Stimulated activated CD4-positive, alpha-beta T cell treated with anti-CD3 and anti-CD28 coated beads, Interleukin-15, amount 100 ng/mL, for 48 hours (primary cell): Measurements from ENCODE around the gene CEBPA.

Experiments used
- DNase-seq, 2 donors: peaks; one replicate each; pipeline ENCODE4 v3.0.0-alpha.2; 2020; ENCODE audit warnings: low read depth in 2 of 2

CEBPA gene

DNA sequence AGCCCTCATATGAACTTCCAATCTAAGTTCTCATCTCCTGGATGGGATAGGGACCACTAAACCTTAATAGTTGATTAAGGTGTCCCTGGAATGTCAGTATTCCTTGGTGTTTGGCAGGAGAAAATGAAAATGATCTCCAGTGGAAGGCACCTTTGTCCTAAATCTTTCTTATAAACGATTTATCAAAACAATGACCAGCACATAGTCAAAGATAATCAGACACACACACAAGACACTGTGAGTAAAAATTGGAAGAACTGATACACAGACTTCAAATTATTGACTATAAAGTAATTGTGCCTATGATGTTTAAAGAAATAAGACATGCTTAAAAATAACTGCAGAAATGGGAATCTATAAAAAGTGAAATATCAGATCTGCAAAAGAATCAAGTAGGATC, 13.7 kb downstream of the CEBPA start:
- DNase-seq, result no peak

DNA sequence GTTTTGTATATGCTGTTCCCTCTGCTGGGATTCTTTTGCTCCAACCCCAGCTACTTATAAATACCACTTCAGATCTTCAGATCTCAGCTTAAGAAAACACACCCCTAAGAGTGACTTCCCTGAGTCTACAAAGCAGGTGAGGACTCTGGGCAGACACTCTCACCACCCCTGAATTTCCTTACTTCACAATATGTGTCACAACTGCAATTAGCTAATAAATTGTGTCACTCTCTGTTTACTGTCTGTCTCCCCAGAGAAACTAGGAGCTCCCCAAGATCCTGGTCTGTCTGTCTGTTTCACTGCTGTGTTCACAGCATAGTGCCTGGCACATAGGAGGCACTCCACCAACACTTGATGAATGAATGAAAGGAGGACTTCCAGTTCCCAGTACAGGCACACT, 14.4 kb downstream of the CEBPA start:
- DNase-seq, result no peak

DNA sequence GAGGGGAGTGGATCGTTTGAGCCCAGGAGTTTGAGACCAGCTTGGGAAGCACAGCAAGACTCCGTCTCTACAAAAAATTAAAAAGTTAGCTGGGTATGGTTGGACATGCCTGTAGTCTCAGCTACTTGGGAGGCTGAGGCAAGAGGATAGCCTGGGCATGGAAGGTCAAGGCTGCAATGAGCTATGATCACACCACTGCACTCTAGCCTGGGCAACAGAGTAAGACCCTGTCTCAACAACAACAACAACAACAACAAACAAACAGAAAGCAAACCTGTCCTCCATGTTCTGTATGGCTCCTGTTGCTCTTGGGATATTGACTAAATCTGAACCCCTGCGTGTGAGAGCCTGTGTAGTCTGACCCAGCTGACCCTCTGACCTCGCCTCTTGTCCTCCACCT, 14.9 kb downstream of the CEBPA start:
- no peak for DNase-seq

DNA sequence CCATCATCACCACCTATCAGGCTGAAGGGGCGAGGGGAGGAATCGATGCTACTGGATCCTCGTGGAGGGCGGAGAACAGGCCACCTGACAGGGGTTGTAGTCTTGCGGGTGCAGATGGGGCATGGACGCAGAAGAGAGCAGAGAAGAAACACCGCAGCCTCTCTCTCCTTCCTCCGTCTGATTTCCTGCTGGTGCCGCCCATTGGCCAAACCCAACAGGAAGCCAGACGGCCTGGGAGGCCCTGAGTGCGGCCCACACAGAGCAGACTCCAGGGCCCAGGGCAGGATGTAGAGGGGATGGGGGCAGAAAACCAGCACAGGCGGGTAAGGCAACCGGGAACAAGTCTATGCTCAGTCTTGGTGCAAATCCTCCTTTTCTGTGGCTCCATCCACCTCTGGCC, 15.4 kb downstream of the CEBPA start:
- DNase-seq, result no peak

DNA sequence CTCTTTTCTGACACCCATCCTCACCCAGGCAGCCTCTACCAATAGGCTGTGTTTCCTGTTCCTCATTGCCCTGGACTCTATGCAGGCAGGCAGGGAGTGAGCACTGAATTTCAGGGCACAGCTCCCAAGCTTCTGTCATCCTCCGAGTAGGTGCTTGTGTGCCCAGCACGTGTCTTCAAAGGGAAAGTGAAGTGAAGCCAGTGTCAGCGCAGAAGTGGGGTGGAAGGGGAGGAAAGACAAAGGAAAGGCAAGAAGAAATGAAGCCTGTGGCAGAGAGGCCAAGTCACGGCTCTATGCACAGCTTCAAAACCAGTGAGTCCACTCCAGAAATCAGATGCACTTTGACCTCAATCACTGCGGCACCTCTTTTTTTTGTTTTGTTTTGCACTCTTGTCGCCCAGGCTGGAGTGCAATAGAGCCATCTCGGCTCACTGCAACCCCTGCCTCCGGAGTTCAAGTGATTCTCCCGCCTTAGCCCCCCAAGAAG, 16.9 kb downstream of the CEBPA start:
- no peak for DNase-seq

DNA sequence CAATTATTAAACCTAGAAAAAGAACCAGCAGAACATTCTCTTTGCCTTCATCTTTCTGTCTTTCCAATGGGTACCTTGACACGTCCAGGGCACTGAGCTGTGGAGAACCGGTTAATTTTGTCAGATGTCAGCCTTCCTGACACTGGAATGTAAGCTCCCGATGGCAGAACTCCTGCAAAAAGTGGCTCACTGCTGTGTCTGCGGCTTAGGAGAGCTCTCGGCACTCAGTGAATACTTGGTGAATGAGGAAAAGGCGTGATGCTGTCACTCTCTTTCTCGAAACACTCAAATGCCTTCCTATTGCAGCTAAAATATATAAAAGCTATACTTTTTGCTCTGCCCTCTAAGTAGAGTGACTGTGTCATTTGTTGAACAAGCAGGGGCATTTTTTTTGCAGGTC, 17.6 kb downstream of the CEBPA start:
- no peak for DNase-seq

DNA sequence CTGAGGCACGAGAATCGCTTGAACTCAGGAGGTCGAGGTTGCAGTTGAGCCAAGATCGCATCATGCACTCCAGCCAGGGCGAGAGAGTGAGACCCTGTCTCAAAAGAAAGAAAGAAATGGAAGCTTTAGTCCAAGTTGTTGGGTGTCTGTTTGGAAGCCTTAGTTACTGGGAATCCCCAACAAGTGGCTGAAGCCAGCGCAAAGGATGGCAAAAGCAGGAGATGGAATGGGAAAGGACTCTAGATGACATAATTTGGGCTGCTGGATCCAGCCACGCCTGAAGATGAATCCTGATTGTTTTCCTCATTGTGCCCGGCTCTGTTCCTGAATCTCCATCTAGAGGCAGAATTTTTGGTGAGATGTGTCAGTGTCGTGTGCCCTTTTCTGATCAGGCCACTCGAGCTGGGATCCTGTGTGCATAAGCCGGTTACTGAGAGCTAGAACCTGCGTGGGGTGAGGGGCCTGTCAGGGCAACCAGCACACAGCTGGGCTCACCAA, 18.1 kb downstream of the CEBPA start:
- no peak for DNase-seq

DNA sequence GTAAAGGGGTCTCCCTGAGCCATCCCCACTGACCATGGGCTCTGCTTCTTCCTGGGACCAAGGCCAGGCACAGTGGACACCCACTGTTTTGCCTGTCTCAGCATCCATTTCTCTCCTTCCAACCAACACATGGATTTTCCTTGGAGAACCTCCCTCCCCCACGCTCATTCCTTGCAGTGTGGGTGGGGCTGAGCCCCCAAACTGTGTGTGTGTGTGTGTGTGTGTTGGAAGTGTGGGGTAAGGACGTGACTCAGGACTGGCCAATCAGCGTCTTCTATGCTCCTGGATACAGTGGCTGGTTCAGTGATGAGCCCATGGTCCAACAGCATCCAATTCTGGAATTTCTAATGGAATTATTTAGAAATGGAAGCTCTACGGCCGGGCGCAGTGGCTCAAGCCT, 18.7 kb downstream of the CEBPA start:
- no peak for DNase-seq

DNA sequence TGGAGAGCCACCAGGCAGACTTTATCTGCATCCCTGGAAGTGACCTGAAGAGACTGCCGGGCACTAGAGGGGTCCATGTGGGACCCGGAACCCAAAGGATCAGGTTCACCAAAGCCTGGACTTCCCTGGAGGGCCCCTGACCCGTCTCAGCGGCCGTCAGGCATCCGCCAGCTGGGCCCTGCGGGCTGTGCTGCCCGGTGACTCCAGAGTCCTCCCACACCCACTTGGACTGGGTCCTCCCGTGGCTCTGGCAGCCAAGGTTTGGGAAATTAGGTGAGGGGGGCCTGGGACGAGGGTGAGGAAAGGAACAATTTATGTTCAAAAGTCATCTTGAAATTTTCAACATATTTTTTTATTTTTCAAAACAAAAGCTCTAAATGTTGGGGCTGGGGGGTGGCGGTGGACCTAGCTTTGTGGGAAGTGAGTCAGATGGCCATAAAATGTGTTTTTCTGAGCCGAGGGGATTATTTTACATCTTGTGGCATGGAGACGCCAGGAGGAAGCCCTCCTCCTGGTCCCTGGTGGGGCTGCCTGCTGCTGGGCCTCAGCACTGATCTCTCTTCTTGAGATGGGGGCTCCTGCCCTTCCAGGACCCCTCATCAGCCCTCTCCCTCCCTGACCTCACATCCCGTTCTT, 20.2 kb downstream of the CEBPA start:
- DNase-seq, result no peak

DNA sequence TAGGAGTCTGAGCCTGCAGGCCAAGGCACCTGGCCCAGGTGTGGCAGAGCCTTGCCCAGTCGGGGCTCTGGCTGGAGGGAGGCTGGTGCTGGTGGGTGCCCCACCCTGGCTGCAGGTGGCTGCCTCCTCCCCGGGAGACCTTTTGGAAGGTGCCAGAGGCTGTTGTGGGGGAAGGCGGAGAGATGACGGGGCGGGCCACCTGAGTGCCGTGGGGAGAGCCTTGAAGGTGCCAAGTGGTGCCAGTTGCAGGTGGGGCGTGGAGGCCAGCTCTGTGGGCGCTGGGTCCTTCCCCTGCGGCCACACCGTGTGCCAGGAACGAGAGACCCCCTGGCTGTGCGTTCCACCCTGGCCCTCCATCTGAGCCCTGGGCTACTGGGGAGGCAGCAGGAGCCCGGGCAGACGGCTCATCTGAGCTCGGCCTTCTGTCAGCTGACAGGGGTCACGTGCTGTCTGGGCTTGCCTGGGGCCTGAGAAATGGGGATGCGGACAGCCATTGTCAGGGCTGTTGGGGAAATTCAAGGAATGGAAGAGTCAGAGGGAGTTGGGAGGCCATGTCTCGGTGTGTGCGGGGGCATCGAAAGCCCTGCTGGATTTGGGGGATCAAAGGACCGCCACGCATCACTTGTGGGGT, 20.9 kb downstream of the CEBPA start:
- DNase-seq, result no peak

DNA sequence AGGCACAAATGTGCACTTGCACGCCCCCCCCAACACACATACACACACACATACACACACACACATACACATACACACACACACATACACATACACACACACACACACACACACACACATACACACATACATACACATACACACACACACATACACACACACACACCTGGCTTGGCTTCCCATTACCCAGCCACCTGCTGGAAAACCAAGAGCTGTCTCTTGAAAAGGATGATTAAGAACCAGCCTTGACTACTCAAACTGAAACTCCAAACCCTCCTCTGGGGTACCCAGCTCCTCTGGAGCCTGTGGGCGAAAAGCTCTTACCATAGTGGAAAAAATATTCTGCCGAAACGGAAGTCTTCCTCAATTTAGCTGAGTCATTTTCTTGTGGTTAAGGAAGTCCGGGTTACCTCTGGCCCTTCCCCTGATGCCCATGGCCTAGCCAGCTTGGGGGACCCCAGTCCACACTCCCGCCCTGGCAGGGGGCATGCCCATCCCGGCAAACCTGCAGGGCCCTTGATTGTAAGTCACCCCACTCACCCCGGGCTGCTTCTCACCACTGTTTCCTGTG, 21.9 kb downstream of the CEBPA start:
- peak; percentile 39 to 49 for DNase-seq

DNA sequence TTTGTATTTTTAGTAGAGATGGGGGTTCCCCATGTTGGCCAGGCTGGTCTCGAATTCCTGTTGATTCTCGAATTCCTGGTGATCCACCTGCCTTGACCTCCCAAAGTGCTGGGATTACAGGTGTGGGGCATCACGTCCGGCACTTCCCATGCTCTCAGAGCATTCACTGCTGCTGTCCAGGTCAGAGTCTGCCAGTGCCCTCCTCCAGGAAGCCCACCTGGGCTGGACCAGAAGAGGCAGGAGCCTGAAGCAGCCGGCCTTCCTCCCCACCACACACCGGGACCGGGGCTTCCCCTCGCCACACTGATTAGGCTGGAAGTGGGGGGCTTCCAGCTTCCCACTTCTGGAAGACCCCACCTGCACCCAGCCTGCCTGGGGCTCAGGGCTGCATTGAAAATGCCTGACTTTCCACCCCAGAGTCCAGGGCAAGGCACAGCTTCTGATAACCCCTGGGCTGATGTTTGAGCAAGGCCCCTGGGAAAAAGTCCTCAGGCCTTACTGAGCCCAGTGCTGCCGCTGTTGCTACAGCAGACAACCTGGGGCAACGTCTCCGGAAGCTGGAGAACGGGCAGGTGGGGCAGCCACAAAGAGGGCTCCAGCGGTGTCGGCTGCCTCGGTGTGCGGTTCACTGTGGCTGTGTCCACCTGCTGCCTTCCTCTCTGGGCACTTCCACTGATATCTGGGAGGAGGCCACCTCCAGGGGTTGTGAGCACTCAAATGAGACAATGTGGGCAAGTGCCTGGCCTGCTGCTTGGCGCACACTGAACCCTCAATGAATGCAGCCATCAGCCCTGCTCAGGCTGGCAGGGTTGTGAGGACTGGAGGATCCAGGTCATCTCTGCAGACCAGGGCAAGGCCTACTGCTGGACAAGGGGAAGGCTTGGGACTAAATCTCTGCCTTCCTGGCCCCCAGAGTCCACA, 22.6 kb downstream of the CEBPA start:
- DNase-seq, result no peak

DNA sequence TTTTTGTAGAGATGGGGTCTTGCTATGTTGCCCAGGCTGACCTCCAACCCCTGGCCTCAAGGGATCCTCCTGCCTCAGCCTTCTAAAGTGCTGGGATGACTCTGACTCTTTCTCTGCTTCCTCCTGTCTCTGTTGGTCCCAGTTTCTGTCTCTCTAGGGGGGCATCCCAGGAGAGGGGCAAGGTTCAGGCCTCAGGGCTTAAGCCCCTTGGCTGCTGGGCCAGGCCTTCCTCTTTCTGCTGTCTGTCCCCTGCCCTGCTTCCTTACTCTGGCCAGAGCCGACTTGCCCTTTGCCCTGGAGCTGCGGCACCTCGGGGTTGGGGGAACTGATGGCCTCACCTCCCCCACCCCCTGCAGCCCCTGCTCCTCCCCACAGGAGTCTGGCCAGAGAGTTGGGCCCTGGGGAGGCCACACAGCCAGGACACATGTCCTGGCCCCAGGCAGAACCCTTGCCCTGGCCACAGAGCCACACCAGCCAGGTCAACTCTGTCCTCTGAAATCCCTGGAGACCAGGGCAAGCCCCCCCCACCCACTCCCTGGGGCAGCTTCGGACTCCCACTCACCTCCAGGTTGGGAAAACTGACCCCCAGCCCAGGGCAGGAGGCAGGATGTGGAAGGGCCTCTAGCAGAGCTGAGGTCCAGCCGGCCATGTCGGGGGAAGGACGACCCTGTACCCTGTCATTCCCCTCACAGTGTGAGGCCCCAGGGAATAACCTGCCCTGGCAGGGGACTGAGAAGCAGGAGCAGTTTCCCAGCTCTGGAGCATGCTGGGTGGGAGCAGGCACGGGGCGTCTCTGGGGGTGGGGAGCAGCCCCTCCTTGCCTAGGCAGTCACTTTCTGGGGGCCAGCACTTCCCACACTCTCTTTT, 23.7 kb downstream of the CEBPA start:
- no peak for DNase-seq

DNA sequence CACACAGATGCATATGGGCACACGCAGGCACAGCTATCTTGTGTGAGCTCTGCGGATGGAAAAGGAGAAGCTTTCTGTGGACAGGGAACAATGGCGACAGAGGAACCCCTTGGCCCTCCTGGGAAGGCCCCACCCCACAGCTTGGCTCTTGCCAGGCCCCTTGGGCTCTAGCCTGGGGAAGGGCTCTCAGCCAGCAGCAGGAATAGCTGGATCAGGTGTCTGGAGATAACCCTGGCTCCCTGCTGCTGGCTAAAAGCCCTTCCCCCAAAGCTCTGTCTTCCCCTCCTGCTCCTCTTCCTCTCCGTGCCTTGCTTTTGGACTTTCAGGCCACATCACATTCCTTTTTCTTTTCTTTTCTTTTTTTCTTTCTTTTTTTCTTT, 24.3 kb downstream of the CEBPA start:
- DNase-seq, result no peak

DNA sequence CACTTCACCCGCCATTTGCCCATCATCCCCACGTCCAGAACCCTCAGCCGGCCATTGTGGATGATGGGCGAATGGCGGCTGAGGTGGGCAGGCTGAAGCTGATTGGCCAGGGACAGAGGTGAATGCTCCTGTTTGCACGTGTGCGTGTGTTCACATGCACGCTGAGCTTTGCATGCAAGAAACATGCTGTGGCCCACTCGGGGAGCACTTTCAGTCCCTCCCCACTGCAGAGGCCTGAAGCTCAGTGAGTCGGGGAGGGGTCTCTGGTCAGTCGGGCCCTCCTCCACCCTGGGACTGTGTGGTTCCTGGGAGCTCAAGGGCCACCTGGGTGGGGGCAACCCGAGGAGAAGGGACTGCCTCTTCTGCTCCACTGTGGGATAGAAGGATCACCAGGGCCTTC, 24.9 kb downstream of the CEBPA start:
- no peak for DNase-seq

DNA sequence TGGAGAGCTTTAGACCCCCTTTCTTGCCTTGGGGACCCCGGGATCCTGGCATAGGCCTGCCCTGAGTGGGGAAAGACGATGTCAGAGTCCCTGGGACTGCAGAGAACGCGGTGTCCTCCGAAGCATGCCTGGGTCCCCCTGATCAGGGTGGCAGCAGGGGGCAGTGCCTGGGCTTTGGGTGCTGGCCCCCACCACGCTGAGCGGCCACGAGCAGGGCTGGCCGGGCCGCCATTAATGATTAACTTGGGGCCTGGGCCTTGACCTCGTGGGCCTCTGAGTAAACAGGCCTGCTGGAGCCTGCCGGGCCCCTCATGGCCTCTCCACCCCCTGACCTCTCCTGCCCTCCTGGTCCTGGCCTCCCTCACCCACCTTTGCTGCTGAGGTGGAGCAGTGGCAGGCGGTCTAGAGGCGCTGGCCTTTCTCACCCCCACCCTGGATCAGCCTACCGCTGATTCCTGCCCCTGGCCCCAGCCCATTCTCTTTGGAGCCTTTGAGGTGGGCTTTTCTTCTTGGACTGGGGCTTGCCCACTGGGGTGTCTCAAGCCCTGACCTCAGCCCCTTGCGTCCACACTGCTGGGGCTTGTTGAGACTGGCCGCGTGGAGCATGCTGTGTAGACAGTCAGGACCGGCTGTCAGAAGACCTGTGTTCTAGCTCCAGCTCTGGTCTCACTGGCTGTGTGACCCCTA, 26.3 kb downstream of the CEBPA start:
- DNase-seq, result no peak

DNA sequence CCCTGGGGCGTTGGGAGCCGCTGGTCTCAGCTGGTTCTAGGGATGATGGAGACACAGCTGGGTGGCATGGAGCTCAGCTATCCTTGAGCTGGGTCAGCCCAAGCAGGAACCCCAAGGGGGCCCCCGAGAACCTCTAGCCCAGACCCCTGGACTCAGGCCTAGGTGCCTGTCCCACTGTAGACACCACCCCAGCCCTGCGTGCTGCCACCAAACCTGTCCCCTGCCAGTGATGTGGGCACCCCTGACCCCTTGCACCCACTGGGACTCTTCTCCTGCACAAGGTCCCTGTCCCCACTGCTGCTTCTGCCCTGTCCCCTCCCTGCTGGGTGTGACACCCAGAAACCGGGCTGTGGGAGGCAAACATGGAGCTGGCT, 26.8 kb downstream of the CEBPA start:
- no peak for DNase-seq

DNA sequence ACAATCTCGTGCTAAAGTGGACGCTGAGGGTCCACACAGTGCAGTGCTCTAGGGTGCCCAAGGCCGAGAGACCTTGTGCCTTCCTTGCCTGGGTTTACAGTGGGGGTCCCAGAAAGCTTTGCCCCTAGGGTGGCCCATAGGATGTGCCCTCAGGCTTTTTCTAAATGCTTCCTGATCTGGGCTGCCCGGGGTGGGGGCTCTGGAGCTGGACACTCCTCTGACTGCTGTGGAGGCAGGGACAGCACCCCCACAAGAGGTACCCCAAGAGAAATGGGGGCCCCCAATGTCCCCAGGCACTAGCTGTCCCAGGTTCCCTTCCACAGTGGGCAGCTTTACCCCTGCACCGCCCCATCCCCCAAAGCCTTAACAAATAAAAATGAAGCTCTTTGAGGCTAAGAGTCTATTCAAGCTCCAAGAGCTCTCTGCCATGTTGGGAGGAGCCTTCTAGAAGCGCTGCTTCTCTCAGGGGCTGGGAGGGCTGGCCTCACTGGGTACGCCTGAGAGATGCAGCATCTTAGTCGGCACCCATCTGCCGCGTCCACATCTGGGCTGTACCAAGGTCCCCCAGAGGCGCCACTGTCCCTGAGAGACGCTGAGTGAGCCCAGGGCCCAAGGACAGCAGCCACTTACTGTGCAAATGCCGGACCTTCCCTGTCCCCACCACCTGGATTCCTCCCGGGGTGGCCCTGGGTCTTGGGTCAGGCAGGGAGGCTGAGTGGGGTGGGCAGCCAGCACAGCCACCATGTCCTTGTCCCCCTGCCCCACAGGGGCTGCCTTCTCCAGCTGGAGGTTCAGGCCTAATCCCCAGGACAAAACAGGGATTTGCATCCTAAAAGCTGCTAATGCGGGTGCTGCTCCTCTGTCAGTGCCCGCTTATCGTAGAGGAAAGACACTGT, 27.4 kb downstream of the CEBPA start:
- no peak for DNase-seq

DNA sequence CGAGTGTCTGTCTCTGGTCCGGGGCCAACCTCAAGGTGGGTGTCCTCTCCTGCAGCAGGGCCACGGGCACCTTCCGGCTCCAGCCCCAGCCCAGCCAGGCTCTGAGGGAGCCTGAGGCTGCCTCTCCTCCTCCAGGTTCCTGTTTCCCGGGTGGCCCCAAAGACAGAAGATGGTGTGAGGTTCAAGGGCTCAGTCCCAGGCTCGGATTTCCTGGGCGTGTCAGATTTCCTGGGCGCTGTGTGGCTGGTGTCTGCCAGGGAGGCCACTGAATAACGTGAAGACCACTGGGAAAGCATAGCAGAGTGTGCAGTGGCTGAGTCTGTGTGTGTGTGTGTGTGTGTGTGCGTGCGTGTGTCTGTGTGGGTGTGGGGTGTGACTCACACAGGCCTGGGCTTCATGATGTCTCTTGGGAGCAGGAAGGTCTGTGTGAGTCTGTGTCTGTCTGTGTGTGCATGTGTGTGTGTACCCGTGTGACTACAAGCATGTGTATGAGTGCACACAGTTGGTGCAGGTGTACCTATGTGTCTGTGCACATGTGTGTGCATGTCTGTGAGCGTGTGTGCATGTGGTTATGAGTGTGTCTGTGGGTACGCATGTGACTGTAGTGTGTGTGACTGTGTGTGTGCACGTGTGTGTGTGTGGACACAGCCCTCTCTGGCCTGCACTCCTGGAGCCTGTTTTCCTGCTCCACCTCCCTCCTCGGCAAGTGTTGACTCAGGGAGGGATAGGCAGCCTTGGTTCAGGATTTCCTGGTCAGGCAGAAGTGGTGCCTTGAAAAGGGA, 28.3 kb downstream of the CEBPA start:
- DNase-seq, result peak; percentile 37 to 40
